Kidney (tissue), 14 donors: ENCODE data around the gene ATXN7L1. TPM values are rescaled to one million over a fixed set of nuclear protein-coding genes. Genes with fewer than 3 reads are reported as not detected.

Experiments used
- DNase-seq, 5 donors: peaks; one replicate each; pipeline ENCODE4 v3.0.0-alpha.2; 2013 to 2020
- FAIRE-seq: peaks from 2 replicates; lab custom pipeline; 2012; peaks lifted over from hg19 to GRCh38; lab: Jason Lieb, UNC
- H3K27ac ChIP-seq, 2 donors: one replicate each; pipeline ENCODE4 v1.7.0; 2013; ENCODE audit warnings: low read depth in 2 of 2, low read length in 2 of 2, inconsistent platforms in 1 of 2
- H3K27me3 ChIP-seq: one replicate; pipeline ENCODE4 v1.7.1; 2013; ENCODE audit warnings: low read length, inconsistent platforms; ENCODE audit not compliant: control insufficient read depth, insufficient read depth
- H3K36me3 ChIP-seq, 3 donors: one replicate each; pipeline versions ENCODE4 v1.7.0 to v1.7.1; 2013; ENCODE audit warnings: low read length in 3 of 3, control low read depth in 1 of 3, inconsistent platforms in 1 of 3; ENCODE audit not compliant: insufficient read depth in 3 of 3, control insufficient read depth in 2 of 3
- H3K4me1 ChIP-seq, 3 donors: one replicate each; pipeline versions ENCODE4 v1.7.0 to v1.7.1; 2013; ENCODE audit warnings: low read length in 3 of 3, inconsistent platforms in 1 of 3, low read depth in 1 of 3; ENCODE audit not compliant: control insufficient read depth in 2 of 3, insufficient read depth in 2 of 3
- H3K4me3 ChIP-seq, 3 donors: one replicate each; pipeline versions ENCODE4 v1.7.0 to v1.8.1; 2013; ENCODE audit warnings: low read length in 3 of 3, control low read depth in 1 of 3, inconsistent platforms in 1 of 3
- H3K9ac ChIP-seq, 3 donors: one replicate each; pipeline versions ENCODE4 v1.7.0 to v1.7.1; 2013; ENCODE audit warnings: low read length in 3 of 3, control low read depth in 1 of 3, inconsistent platforms in 1 of 3
- H3K9me3 ChIP-seq, 3 donors: one replicate each; pipeline versions ENCODE4 v1.7.0 to v1.7.1; 2013; ENCODE audit warnings: low read length in 3 of 3, control low read depth in 1 of 3, inconsistent platforms in 1 of 3; ENCODE audit not compliant: control insufficient read depth in 2 of 3, insufficient read depth in 1 of 3
- CTCF ChIP-seq: IDR thresholded peaks from 3 replicates; pipeline ENCODE4 v1.5.1; 2012; ENCODE audit warnings: mild to moderate bottlenecking, moderate library complexity, borderline replicate concordance; ENCODE audit not compliant: insufficient read depth; ENCODE audit errors: extremely low read depth
- intact Hi-C: fragments of 100-400 bp; cut with DNase I; formaldehyde crosslinking; loops from one replicate; pipeline ENCODE4 v1.11.1; 2022
- polyA plus RNA-seq: library from polyadenylated mRNA; stranded (reverse); fragments of 350-450 nt; fragmentation: Illumina TruSeq; extraction: RNeasy Lipid Tissue Mini Kit (QIAGEN cat#74804); gene quantifications from one replicate; pipeline ENCODE4 v1.2.3, GENCODE V29; 2014; ENCODE audit warnings: low read depth, low replicate concordance; ENCODE audit not compliant: insufficient read depth
- total RNA-seq: library from RNA; stranded (reverse); fragmentation: NEBNext Ultra II Directional; extraction: Animal tissue kit (Norgen Biotek cat#: 25700); gene quantifications from one replicate; pipeline ENCODE4 v1.2.1, GENCODE V29; 2021
- donor health status: control.
- donor health status: control.
- donor health status: control.
- donor health status: control.
- donor health status: control.
- donor health status: DM: yes; HTN: yes; CAD: no.
- donor health status: Normal renal cell carcinoma (clear cell type).

The ATXN7L1 gene
- total and polyA plus RNA-seq, 2 donors from 2014 or later, result 12.5 to 18.5 TPM

GRCh38 chr7:105728028-105728427 lies 148.4 kb downstream of the ATXN7L1 start:
- no peak overlapping the region for H3K27ac ChIP-seq
- DNase-seq (no peak), FAIRE-seq (no peak)
- H3K9ac ChIP-seq, result no peak overlapping the region
- TF ChIP-seq CTCF, result no peak
- no peaks in the 10 kb centered on the region for H3K9me3 ChIP-seq
- intact Hi-C loops, result no loop called here
- H3K36me3 ChIP-seq, result no peaks in the 10 kb centered on the region
- H3K27me3 ChIP-seq, result no peaks in the 10 kb centered on the region
- H3K4me3 ChIP-seq, result no peak overlapping the region
- no peaks in the 10 kb centered on the region for H3K4me1 ChIP-seq

GRCh38 chr7:105724688-105725087 lies 151.7 kb downstream of the ATXN7L1 start:
- no peaks in the 10 kb centered on the region for H3K4me1 ChIP-seq
- no peak for TF ChIP-seq CTCF
- no peak overlapping the region for H3K27ac ChIP-seq
- intact Hi-C loops, result no loop called here
- no peaks in the 10 kb centered on the region for H3K36me3 ChIP-seq
- FAIRE-seq (no peak), DNase-seq (no peak)
- H3K4me3 ChIP-seq, result no peak overlapping the region
- H3K27me3 ChIP-seq, result no peaks in the 10 kb centered on the region
- no peaks in the 10 kb centered on the region for H3K9me3 ChIP-seq
- no peak overlapping the region for H3K9ac ChIP-seq

GRCh38 chr7:105723572-105723971 lies 152.8 kb downstream of the ATXN7L1 start:
- H3K9ac ChIP-seq, result no peak overlapping the region
- DNase-seq, result peak in 2 of 5 donors; percentile 38 to 66

More at GRCh38 chr7:105723572-105723971, 152.8 kb downstream of the ATXN7L1 start:
- Histone ChIP-seq H3K27ac (no peak overlapping the region), H3K9me3 (no peaks in the 10 kb centered on the region), H3K4me1 (peaks cover 0 to 4% (median 1%) of the 10 kb centered on the region in 3 donors), H3K36me3 (no peaks in the 10 kb centered on the region), H3K4me3 (no peak overlapping the region), H3K27me3 (no peaks in the 10 kb centered on the region)
- no peak for FAIRE-seq
- no peak for TF ChIP-seq CTCF
- intact Hi-C loops, result no loop called here
